Stimulated activated CD8-positive, alpha-beta memory T cell treated with anti-CD3 and anti-CD28 coated beads, Interleukin-4, amount 100 ng/mL, for 4 hours (primary cell): ENCODE measurements around the gene NPAS2.

Experiments used
- DNase-seq, 2 donors: peaks; one replicate each; pipeline ENCODE4 v3.0.0-alpha.2; 2020; ENCODE audit warnings: low read depth in 2 of 2, low spot score in 1 of 2

Gene NPAS2

GRCh38 chr2:101004620-101005325 lies 184.8 kb downstream of the NPAS2 start:
- no peak for DNase-seq

GRCh38 chr2:101006065-101006715 lies 186.3 kb downstream of the NPAS2 start:
- no peak for DNase-seq

GRCh38 chr2:101007415-101008345 lies 187.7 kb downstream of the NPAS2 start:
- no peak for DNase-seq

GRCh38 chr2:101011152-101011551 lies 191.2 kb downstream of the NPAS2 start:
- DNase-seq = no peak

- no peak for DNase-seq
These were observed 192.2 kb downstream of the NPAS2 start for GRCh38 chr2:101012054-101012705.

GRCh38 chr2:101012706-101013181 lies 192.8 kb downstream of the NPAS2 start:
- DNase-seq = no peak

- no peak for DNase-seq
These were observed 194.4 kb downstream of the NPAS2 start for GRCh38 chr2:101014264-101014857.

- DNase-seq = no peak
These were observed 197.4 kb downstream of the NPAS2 start for GRCh38 chr2:101017371-101017770.

- DNase-seq = no peak
These were observed 199.0 kb downstream of the NPAS2 start for GRCh38 chr2:101018934-101019333.

- no peak for DNase-seq
These were observed 202.3 kb downstream of the NPAS2 start for GRCh38 chr2:101022221-101022620.

GRCh38 chr2:101023327-101024107 lies 203.6 kb downstream of the NPAS2 start:
- no peak for DNase-seq

GRCh38 chr2:101025561-101025960 lies 205.6 kb downstream of the NPAS2 start:
- DNase-seq = no peak

GRCh38 chr2:101026253-101026701 lies 206.3 kb downstream of the NPAS2 start:
- DNase-seq = no peak

GRCh38 chr2:101026923-101027469 lies 207.1 kb downstream of the NPAS2 start:
- no peak for DNase-seq

GRCh38 chr2:101027852-101028251 lies 207.9 kb downstream of the NPAS2 start:
- DNase-seq = no peak

- no peak for DNase-seq
These were observed 211.1 kb downstream of the NPAS2 start for GRCh38 chr2:101030866-101031554.

- no peak for DNase-seq
These were observed 212.3 kb downstream of the NPAS2 start for GRCh38 chr2:101032084-101032776.

GRCh38 chr2:101036562-101036961 lies 216.6 kb downstream of the NPAS2 start:
- DNase-seq = no peak
